Forelimb muscle (tissue), 1 donor: Measurements from ENCODE around the gene FOXF1. TPM values are rescaled to one million over a fixed set of nuclear protein-coding genes. Genes with fewer than 3 reads are reported as not detected.

Experiments used
- DNase-seq: peaks from one replicate; pipeline ENCODE4 v3.0.0-alpha.2; 2013; ENCODE audit warnings: low read depth
- polyA plus RNA-seq: library from polyadenylated mRNA; unstranded; fragments of 120-200 nt; gene quantifications from one replicate; pipeline ENCODE4 v1.2.1, GENCODE V29; 2013; ENCODE audit not compliant: insufficient read length

The FOXF1 gene
- polyA plus RNA-seq, 1 donor = not detected

GRCh38 chr16:86504315-86505184 lies 5.8 kb upstream of the FOXF1 start:
- no peak for DNase-seq

- no peak for DNase-seq
Measured at GRCh38 chr16:86505185-86505898, 5.0 kb upstream of the FOXF1 start.

GRCh38 chr16:86505899-86506864 lies 4.1 kb upstream of the FOXF1 start:
- DNase-seq = no peak

GRCh38 chr16:86507173-86508027 lies 2.9 kb upstream of the FOXF1 start:
- no peak for DNase-seq

GRCh38 chr16:86508028-86508946 lies 2.0 kb upstream of the FOXF1 start:
- no peak for DNase-seq

GRCh38 chr16:86508947-86509758 lies 1.2 kb upstream of the FOXF1 start:
- no peak for DNase-seq

- DNase-seq = no peak
Measured at GRCh38 chr16:86509759-86510464, 415 bp upstream of the FOXF1 start.

GRCh38 chr16:86511317-86512161 lies 1.2 kb downstream of the FOXF1 start:
- DNase-seq = no peak

GRCh38 chr16:86512301-86512859 lies 2.1 kb downstream of the FOXF1 start:
- DNase-seq = no peak

GRCh38 chr16:86512860-86513470 lies 2.6 kb downstream of the FOXF1 start:
- no peak for DNase-seq

- DNase-seq = no peak
Measured at GRCh38 chr16:86513471-86514277, 3.3 kb downstream of the FOXF1 start.

GRCh38 chr16:86514481-86515376 lies 4.4 kb downstream of the FOXF1 start:
- no peak for DNase-seq

- no peak for DNase-seq
Measured at GRCh38 chr16:86515413-86515776, 5.1 kb downstream of the FOXF1 start.

- DNase-seq = no peak
Measured at GRCh38 chr16:86515777-86516622, 5.7 kb downstream of the FOXF1 start.
